MV-4-11 (cell line): ENCODE results near the gene CDC25B.

ENCODE experiments used
- DNase-seq: peaks from one replicate; lab custom pipeline; 2025; lab: John Stamatoyannopoulos, UW

CDC25B gene

GRCh38 chr20:3795511-3796468 is at the start of gene CDC25B:
TSS of gene CDC25B (plus strand) at chr20:3796310. CDS start at chr20:3796532, 222 bp downstream.
- DNase-seq = peak; percentile 83

- DNase-seq = no peak
Observed at GRCh38 chr20:3747471-3747870, 48.6 kb upstream of the CDC25B start.

GRCh38 chr20:3748073-3748472 is 48.0 kb upstream of the CDC25B start:
- no peak for DNase-seq

GRCh38 chr20:3749087-3749688 is 46.9 kb upstream of the CDC25B start:
- no peak for DNase-seq

- DNase-seq = no peak
Observed at GRCh38 chr20:3749689-3750531, 46.2 kb upstream of the CDC25B start.

- no peak for DNase-seq
Observed at GRCh38 chr20:3751305-3751674, 44.8 kb upstream of the CDC25B start.

- no peak for DNase-seq
Observed at GRCh38 chr20:3751675-3752385, 44.3 kb upstream of the CDC25B start.

GRCh38 chr20:3752386-3752759 is 43.7 kb upstream of the CDC25B start:
- DNase-seq = no peak

- peak; percentile 57 for DNase-seq
Observed at GRCh38 chr20:3753098-3753497, 43.0 kb upstream of the CDC25B start.

- no peak for DNase-seq
Observed at GRCh38 chr20:3753501-3754275, 42.4 kb upstream of the CDC25B start.

GRCh38 chr20:3754276-3754630 is 41.9 kb upstream of the CDC25B start:
- DNase-seq = no peak

- DNase-seq = no peak
Observed at GRCh38 chr20:3755269-3755668, 40.8 kb upstream of the CDC25B start.

GRCh38 chr20:3755814-3756480 is 40.2 kb upstream of the CDC25B start:
- no peak for DNase-seq

GRCh38 chr20:3757268-3757667 is 38.8 kb upstream of the CDC25B start:
- DNase-seq = peak; percentile 64

- no peak for DNase-seq
Observed at GRCh38 chr20:3758566-3758965, 37.5 kb upstream of the CDC25B start.

GRCh38 chr20:3759316-3759823 is 36.7 kb upstream of the CDC25B start:
- DNase-seq = no peak

- no peak for DNase-seq
Observed at GRCh38 chr20:3759884-3760283, 36.2 kb upstream of the CDC25B start.

- no peak for DNase-seq
Observed at GRCh38 chr20:3760655-3761348, 35.3 kb upstream of the CDC25B start.

GRCh38 chr20:3763671-3764601 is 32.2 kb upstream of the CDC25B start:
- DNase-seq = peak; percentile 70
